MCF 10A (cell line): ENCODE measurements around the gene NR2F1-AS1. TPM values are rescaled to one million over a fixed set of nuclear protein-coding genes. Genes with fewer than 3 reads are reported as not detected.

Experiments
- BruUV-seq: library from RNA; stranded (reverse); fragments of 400-500 nt; replicated peaks from 2 replicates; lab custom pipeline; 2021; lab: Mats Ljungman, UMichigan
- CTCF ChIA-PET: fragments of 300-600 bp; sonication (Branson Sonifier 250); formaldehyde crosslinking; extraction: SDS; loops from one replicate; lab custom pipeline; 2021; ENCODE audit warnings: antibody characterized with exemption, inconsistent platforms; lab: Yijun Ruan, JAX
- POLR2A ChIA-PET: fragments of 300-600, 350-650 bp; sonication (Branson Sonifier 250); formaldehyde crosslinking; extraction: SDS; loops from one replicate; lab custom pipeline; 2020; ENCODE audit warnings: antibody characterized with exemption, inconsistent platforms; lab: Yijun Ruan, JAX
- DNase-seq: peaks from one replicate; pipeline ENCODE4 v3.0.0-alpha.2; 2018; ENCODE audit not compliant: unreplicated experiment
- H3K27ac Mint-ChIP-seq: one replicate; pipeline ENCODE4 v1.8.0; 2022; ENCODE audit warnings: mild to moderate bottlenecking, low read depth, mixed read lengths; ENCODE audit not compliant: unreplicated experiment
- H3K27me3 Mint-ChIP-seq: one replicate; pipeline ENCODE4 v1.8.0; 2022; ENCODE audit warnings: mixed read lengths; ENCODE audit not compliant: insufficient read depth, unreplicated experiment
- H3K36me3 Mint-ChIP-seq: one replicate; pipeline ENCODE4 v1.8.0; 2022; ENCODE audit warnings: mild to moderate bottlenecking, moderate library complexity, mixed read lengths; ENCODE audit not compliant: insufficient read depth, unreplicated experiment
- H3K4me1 Mint-ChIP-seq: one replicate; pipeline ENCODE4 v1.8.0; 2022; ENCODE audit warnings: mixed read lengths; ENCODE audit not compliant: insufficient read depth, unreplicated experiment
- H3K4me3 Mint-ChIP-seq: one replicate; pipeline ENCODE4 v1.8.0; 2022; ENCODE audit warnings: mild to moderate bottlenecking, moderate library complexity, mixed read lengths; ENCODE audit not compliant: unreplicated experiment
- H3K9me3 Mint-ChIP-seq: one replicate; pipeline ENCODE4 v1.8.0; 2022; ENCODE audit warnings: mixed read lengths; ENCODE audit not compliant: unreplicated experiment
- intact Hi-C: fragments of 100-400 bp; cut with micrococcal nuclease; formaldehyde crosslinking; loops from 2 replicates; pipeline ENCODE4 v1.14.1; 2022
- total RNA-seq: library from RNA; stranded (reverse); gene quantifications from 2 replicates; pipeline ENCODE4 v1.2.3, GENCODE V29; 2022
- TF ChIP-seq, protein P1 (sequence below): fragments of 200-600 bp; IDR thresholded peaks from one replicate; pipeline ENCODE4 v1.8.0; 2022; ENCODE audit warnings: antibody characterized with exemption, mild to moderate bottlenecking; ENCODE audit not compliant: unreplicated experiment

The NR2F1-AS1 gene
- total RNA-seq, 1 experiment from 2014 or later, result 3.2 TPM

DNA sequence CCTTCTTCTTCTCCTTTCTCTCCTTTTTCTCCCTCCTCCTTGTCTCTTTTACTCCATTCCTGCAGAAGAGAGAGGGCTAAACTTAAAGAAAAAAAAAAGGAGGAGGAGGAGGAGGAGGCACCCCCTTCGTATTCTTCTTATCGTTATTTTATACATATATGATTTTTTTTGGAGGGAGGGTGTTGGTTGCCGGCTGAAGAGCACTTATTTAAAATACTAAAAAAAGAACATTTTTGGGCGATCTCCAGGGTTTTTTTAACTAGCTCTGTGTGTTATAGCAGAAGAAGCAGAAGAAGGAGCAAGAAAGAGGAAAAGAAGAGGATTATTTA lies 2.4 kb upstream of the NR2F1-AS1 start:
- ChIA-PET POLR2A (interaction anchor here (0.6 to 1.3 kb wide), 4 partner anchors 205 to 929 kb away, joined by 3 to 5 read pairs (median 3); no protein-coding TSS in a partner anchor), CTCF (interaction anchor here (0.5 to 2.6 kb wide), 11 partner anchors 24 to 1740 kb away, joined by 3 to 16 read pairs (median 4); no protein-coding TSS in a partner anchor)
- Mint-ChIP-seq H3K27me3 (no peaks in the 10 kb centered on the region), H3K9me3 (no peaks in the 10 kb centered on the region), H3K4me3 (no peak overlapping the region), H3K36me3 (no peaks in the 10 kb centered on the region), H3K27ac (no peak overlapping the region), H3K4me1 (peaks cover 11% of the 10 kb centered on the region)
- intact Hi-C loops, result loop anchor here (2.0 to 10.0 kb wide), 7 partner anchors 23 to 1271 kb away; no protein-coding TSS in a partner anchor
- TF ChIP-seq, protein P1, sequence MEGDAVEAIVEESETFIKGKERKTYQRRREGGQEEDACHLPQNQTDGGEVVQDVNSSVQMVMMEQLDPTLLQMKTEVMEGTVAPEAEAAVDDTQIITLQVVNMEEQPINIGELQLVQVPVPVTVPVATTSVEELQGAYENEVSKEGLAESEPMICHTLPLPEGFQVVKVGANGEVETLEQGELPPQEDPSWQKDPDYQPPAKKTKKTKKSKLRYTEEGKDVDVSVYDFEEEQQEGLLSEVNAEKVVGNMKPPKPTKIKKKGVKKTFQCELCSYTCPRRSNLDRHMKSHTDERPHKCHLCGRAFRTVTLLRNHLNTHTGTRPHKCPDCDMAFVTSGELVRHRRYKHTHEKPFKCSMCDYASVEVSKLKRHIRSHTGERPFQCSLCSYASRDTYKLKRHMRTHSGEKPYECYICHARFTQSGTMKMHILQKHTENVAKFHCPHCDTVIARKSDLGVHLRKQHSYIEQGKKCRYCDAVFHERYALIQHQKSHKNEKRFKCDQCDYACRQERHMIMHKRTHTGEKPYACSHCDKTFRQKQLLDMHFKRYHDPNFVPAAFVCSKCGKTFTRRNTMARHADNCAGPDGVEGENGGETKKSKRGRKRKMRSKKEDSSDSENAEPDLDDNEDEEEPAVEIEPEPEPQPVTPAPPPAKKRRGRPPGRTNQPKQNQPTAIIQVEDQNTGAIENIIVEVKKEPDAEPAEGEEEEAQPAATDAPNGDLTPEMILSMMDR, result no peak
- peak; percentile 23 for DNase-seq
- no TSS peak for BruUV-seq

DNA sequence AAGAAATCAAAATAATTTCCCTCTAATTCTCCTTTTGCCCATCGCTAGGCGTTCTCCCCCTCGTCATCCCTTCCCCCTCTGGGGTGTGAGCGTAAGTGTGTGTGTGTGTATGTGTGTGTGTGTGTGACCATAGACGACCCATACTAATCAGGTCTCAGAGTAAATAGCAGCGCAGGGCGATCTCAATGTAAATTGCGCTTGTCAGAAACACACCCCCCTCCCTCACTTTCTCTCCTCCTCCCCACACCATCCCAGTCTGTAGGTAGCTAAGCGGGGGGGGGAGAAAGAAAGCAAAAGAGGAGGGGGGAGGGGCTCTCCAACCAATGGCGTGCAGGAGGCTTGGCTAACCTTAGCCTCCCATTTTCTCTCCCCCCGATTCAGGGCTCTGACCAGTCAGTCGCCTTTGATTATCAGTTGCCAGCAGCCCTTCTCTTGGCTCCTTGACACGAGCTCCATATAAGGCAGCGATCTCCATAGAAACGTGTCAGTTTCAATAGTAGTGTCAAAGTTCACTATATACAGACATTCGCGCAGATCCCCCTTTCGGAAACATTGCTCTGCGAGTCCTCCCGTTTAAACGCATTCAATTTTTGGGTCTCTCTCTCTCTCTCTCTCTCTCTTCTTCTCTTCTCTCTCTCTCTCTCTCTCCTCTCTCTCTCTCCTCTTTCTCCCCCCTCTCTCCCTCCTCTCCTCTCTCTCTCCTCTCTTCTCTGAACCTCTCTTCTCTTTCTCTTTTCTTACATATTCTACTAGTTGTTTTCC lies 1.8 kb upstream of the NR2F1-AS1 start, which contains the start of gene NR2F1:
Gene NR2F1, plus strand, starts transcription at position 546 of the 762 bp plus-strand sequence. CDS start 1,802 bp downstream, outside the sequence.
- TF ChIP-seq, protein P1, result no peak
- no TSS peak for BruUV-seq
- no peak within 1 kb of the TSS for H3K27ac Mint-ChIP-seq
- intact Hi-C loops, result loop anchor here (2.0 to 10.0 kb wide), 7 partner anchors 24 to 1271 kb away; no protein-coding TSS in a partner anchor
- H3K4me1 Mint-ChIP-seq, result peaks cover 11% of the 10 kb centered on the region
- no peak within 1 kb of the TSS for H3K4me3 Mint-ChIP-seq
- peak; percentile 92 for DNase-seq
- H3K27me3 Mint-ChIP-seq, result no peaks in the 10 kb centered on the region
- ChIA-PET POLR2A (interaction anchor here (0.6 to 1.3 kb wide), 7 partner anchors 206 to 1250 kb away, joined by 3 to 5 read pairs (median 3); no protein-coding TSS in a partner anchor), CTCF (interaction anchor here (0.5 to 2.6 kb wide), 23 partner anchors 11 to 1739 kb away, joined by 3 to 16 read pairs (median 3); no protein-coding TSS in a partner anchor)
- H3K9me3 Mint-ChIP-seq, result no peaks in the 10 kb centered on the region
- no peaks in the 10 kb centered on the region for H3K36me3 Mint-ChIP-seq

DNA sequence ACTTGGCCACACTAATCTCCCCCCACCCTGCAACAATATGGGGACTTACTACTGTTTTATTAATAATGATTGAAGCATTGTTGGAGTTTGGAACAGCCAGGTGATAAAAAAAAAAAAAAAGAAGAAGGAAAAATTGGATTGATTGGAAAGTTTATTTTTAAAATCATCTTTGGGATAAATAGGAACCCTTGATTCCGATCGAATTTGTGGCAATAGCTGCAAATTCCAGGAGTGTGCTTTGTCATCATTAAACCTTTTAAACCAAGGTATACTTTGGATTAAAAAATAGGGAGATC lies 1.1 kb upstream of the NR2F1-AS1 start:
- ChIA-PET CTCF (interaction anchor here (0.6 to 2.6 kb wide), 17 partner anchors 10 to 1313 kb away, joined by 3 to 16 read pairs (median 4); no protein-coding TSS in a partner anchor), POLR2A (interaction anchor here (1.1 to 1.3 kb wide), 2 partner anchors 218 to 430 kb away, joined by 3 to 5 read pairs; no protein-coding TSS in a partner anchor)
- intact Hi-C loops, result loop anchor here (2.0 to 10.0 kb wide), 7 partner anchors 25 to 1270 kb away; no protein-coding TSS in a partner anchor
- TF ChIP-seq, protein P1, result no peak
- Mint-ChIP-seq H3K27me3 (no peaks in the 10 kb centered on the region), H3K36me3 (no peaks in the 10 kb centered on the region), H3K4me1 (peaks cover 11% of the 10 kb centered on the region), H3K4me3 (no peak overlapping the region), H3K9me3 (no peaks in the 10 kb centered on the region), H3K27ac (no peak overlapping the region)
- BruUV-seq, result no TSS peak
- DNase-seq, result no peak
